SK-N-SH (cell line): ENCODE results near the gene ANKMY2. TPM values are rescaled to one million over a fixed set of nuclear protein-coding genes. Genes with fewer than 3 reads are reported as not detected.
"Not testable (repeated sequence)": the region's sequence is repeated elsewhere in the genome, so short reads cannot be mapped to it uniquely, and the experiment has no call there.

ENCODE experiments used
- CTCF ChIA-PET: fragments of 300-600, 350-600 bp; formaldehyde crosslinking; extraction: SDS; loops from one replicate; lab custom pipeline; 2021; lab: Yijun Ruan, JAX
- POLR2A ChIA-PET: fragments of 350-600 bp; sonication (Branson Sonifier 250); formaldehyde crosslinking; extraction: SDS; loops from one replicate; lab custom pipeline; 2020; ENCODE audit warnings: antibody characterized with exemption, inconsistent platforms; lab: Yijun Ruan, JAX
- DNase-seq: peaks from one replicate; pipeline ENCODE4 v3.0.0; 2012
- H2AFZ ChIP-seq: fragments of 200-600 bp; sonication (generic); 2 replicates; pipeline ENCODE4 v1.8.1; 2016; ENCODE audit warnings: antibody characterized with exemption, mild to moderate bottlenecking, low read depth
- H3F3A ChIP-seq: fragments of 200-600 bp; sonication (generic); replicated peaks from 2 replicates; pipeline ENCODE3; 2016; ENCODE audit warnings: antibody characterized with exemption, mild to moderate bottlenecking; ENCODE audit not compliant: insufficient read depth
- H3K27ac ChIP-seq, 2 experiments: fragments of 200-500 bp in 1 of 2; fragments of 200-600 bp in 1 of 2; sonication (Bioruptor generic) in 1 of 2; sonication (generic), shearing (Covaris generic) in 1 of 2; 2 replicates each; pipeline versions ENCODE4 v1.5.1 to v1.6.1; 2014 to 2016; ENCODE audit warnings: low read depth in 2 of 2, inconsistent platforms in 1 of 2, low read length in 1 of 2, mild to moderate bottlenecking in 1 of 2, mixed read lengths in 1 of 2
- H3K27me3 ChIP-seq: fragments of 200-600 bp; sonication (generic), shearing (Covaris generic); 2 replicates; pipeline ENCODE4 v1.6.1; 2016; ENCODE audit warnings: mixed run types; ENCODE audit not compliant: insufficient read depth
- H3K36me3 ChIP-seq, 2 experiments: fragments of 200-500 bp in 1 of 2; fragments of 200-600 bp in 1 of 2; sonication (Bioruptor generic) in 1 of 2; sonication (generic) in 1 of 2; replicated peaks in 1 of 2; 2 replicates each; pipeline versions ENCODE3 to v1.5.1; 2014 to 2016; ENCODE audit warnings: low read length in 1 of 2, mild to moderate bottlenecking in 1 of 2; ENCODE audit not compliant: insufficient read depth in 2 of 2, control insufficient read depth in 1 of 2
- H3K4me1 ChIP-seq, 2 experiments: fragments of 200-500 bp in 1 of 2; fragments of 200-600 bp in 1 of 2; sonication (Bioruptor generic) in 1 of 2; sonication (generic), shearing (Covaris generic) in 1 of 2; 2 replicates each; pipeline versions ENCODE4 v1.5.1 to v1.6.1; 2014 to 2016; ENCODE audit warnings: low read depth in 1 of 2, low read length in 1 of 2, mixed run types in 1 of 2; ENCODE audit not compliant: insufficient read depth in 2 of 2, control insufficient read depth in 1 of 2
- H3K4me2 ChIP-seq: fragments of 200-600 bp; sonication (generic), shearing (Covaris generic); 2 replicates; pipeline ENCODE4 v1.6.1; 2017; ENCODE audit warnings: mixed run types
- H3K4me3 ChIP-seq, 2 experiments: fragments of 200-500 bp in 1 of 2; fragments of 200-600 bp in 1 of 2; sonication (Bioruptor generic) in 1 of 2; sonication (generic), shearing (Covaris generic) in 1 of 2; 2 replicates each; pipeline versions ENCODE4 v1.5.1 to v1.8.1; 2014 to 2016; ENCODE audit warnings: low read depth in 2 of 2, inconsistent platforms in 1 of 2, low read length in 1 of 2, mild to moderate bottlenecking in 1 of 2, mixed read lengths in 1 of 2, moderate library complexity in 1 of 2
- H3K79me2 ChIP-seq: fragments of 200-600 bp; sonication (generic); 2 replicates; pipeline ENCODE4 v1.8.1; 2017; ENCODE audit warnings: mild to moderate bottlenecking; ENCODE audit not compliant: insufficient read depth
- H3K9ac ChIP-seq: fragments of 200-600 bp; sonication (generic); 2 replicates; pipeline ENCODE4 v1.6.1; 2017; ENCODE audit warnings: mixed run types
- H3K9me2 ChIP-seq: fragments of 200-600 bp; sonication (generic); 2 replicates; pipeline ENCODE4 v1.6.1; 2017; ENCODE audit warnings: mixed run types
- H3K9me3 ChIP-seq: fragments of 200-600 bp; sonication (generic); 2 replicates; pipeline ENCODE4 v1.6.1; 2017; ENCODE audit warnings: mixed run types, mild to moderate bottlenecking, moderate library complexity
- H4K20me1 ChIP-seq: fragments of 200-600 bp; sonication (generic); 2 replicates; pipeline ENCODE4 v1.6.1; 2017; ENCODE audit warnings: mild to moderate bottlenecking, mixed run types; ENCODE audit not compliant: insufficient read depth
- CHD2 ChIP-seq: fragments of 150-350 bp; IDR thresholded peaks from 2 replicates; pipeline ENCODE4 v1.6.1; 2018; ENCODE audit warnings: low read length; ENCODE audit not compliant: partially characterized antibody
- ELF1 ChIP-seq: IDR thresholded peaks from 2 replicates; pipeline ENCODE4 v1.4.0; 2012
- EP300 ChIP-seq, 2 experiments: IDR thresholded peaks; 2 replicates each; pipeline versions ENCODE4 v1.4.0 to v1.6.1; 2012; ENCODE audit warnings: borderline replicate concordance in 1 of 2, low read depth in 1 of 2, low read length in 1 of 2
- EZH2phosphoT487 ChIP-seq: fragments of 200-600 bp; sonication (generic); IDR thresholded peaks from 2 replicates; pipeline ENCODE4 v1.6.1; 2017; ENCODE audit warnings: low read depth, mixed run types, mild to moderate bottlenecking, antibody characterized with exemption, moderate library complexity, borderline replicate concordance
- FOXM1 ChIP-seq: IDR thresholded peaks from 2 replicates; pipeline ENCODE4 v1.4.0; 2012; ENCODE audit warnings: low read depth, mild to moderate bottlenecking
- GATA2 ChIP-seq: sonication (generic); formaldehyde crosslinking; IDR thresholded peaks from 2 replicates; pipeline ENCODE4 v1.5.0; 2020; ENCODE audit warnings: mild to moderate bottlenecking, missing genetic modification reagents
- JUND ChIP-seq: IDR thresholded peaks from 2 replicates; pipeline ENCODE4 v1.4.0; 2012
- NRF1 ChIP-seq: IDR thresholded peaks from 2 replicates; pipeline ENCODE4 v1.6.1; 2012; ENCODE audit warnings: low read depth, mild to moderate bottlenecking, low read length
- RXRA ChIP-seq: IDR thresholded peaks from 2 replicates; pipeline ENCODE4 v1.4.0; 2012; ENCODE audit warnings: low read depth, mild to moderate bottlenecking, borderline replicate concordance
- SMC3 ChIP-seq: IDR thresholded peaks from 2 replicates; pipeline ENCODE4 v1.6.1; 2012; ENCODE audit warnings: low read depth, low read length, improper control_type of control experiment
- TCF12 ChIP-seq: IDR thresholded peaks from 2 replicates; pipeline ENCODE4 v1.4.0; 2012
- WGBS: methylation state at CpG from one replicate; pipeline ENCODE4 v1.1.6; 2017; ENCODE audit warnings: low lambda C conversion rate; 5-methylcytosine and 5-hydroxymethylcytosine counted together
- polyA plus RNA-seq, 3 experiments: library from polyadenylated mRNA; depleted of rRNA; stranded (reverse); fragments of >200 nt; gene quantifications; 2 replicates each; pipeline ENCODE4 v1.2.3, GENCODE V29; 2012
- TF ChIP-seq, protein P1 (sequence below): fragments of 150-350 bp; IDR thresholded peaks from 2 replicates; pipeline ENCODE4 v1.6.1; 2017; ENCODE audit warnings: antibody characterized with exemption, low read length, low read depth, borderline replicate concordance
- TF ChIP-seq, protein P2 (sequence below): IDR thresholded peaks from 2 replicates; pipeline ENCODE4 v1.4.0; 2012; ENCODE audit warnings: low read depth, borderline replicate concordance

ANKMY2 gene
- polyA plus RNA-seq, 1 of the 3 experiments (the other 2 are of a cell fraction) = 15.8 TPM

DNA sequence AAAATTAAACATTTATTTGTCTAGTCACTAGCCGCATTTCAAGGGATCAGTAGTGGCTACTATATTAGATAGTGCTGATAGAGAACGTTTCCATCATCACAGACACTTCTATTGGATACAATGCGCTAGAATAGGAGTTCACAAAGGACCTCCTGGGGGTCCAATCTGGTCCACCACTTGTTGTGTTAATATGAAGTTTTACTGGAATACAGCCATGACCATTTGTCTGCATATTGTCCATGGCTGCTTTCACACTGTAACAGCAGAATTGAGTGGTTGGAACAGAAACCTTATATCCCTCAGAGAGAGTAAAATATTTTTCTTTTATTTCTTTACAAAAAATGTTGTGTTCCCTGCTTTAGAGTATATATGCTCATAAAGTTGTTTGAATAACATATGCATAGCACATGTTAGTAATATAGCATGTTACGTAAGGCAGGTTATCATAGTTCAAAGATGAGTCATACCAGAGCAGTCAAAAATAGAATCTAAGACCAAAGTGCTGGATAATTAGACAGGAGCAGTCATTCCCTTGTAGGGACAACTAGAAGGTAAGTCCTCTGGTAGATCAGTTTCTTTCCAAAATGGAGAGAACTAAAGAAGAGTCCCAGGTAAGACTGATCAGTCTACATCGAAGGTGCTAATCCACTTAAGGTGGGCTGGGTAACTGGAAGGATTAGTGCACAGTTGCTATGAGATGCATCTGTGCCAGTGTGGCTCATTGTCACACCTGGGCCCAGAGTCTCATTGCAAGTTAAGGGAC, 15.3 kb upstream of the ANKMY2 start (continued):
- TF ChIP-seq, protein P1, sequence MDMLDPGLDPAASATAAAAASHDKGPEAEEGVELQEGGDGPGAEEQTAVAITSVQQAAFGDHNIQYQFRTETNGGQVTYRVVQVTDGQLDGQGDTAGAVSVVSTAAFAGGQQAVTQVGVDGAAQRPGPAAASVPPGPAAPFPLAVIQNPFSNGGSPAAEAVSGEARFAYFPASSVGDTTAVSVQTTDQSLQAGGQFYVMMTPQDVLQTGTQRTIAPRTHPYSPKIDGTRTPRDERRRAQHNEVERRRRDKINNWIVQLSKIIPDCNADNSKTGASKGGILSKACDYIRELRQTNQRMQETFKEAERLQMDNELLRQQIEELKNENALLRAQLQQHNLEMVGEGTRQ = no peak
- TF ChIP-seq FOXM1 (no peak), EP300 (IDR thresholded peaks at IDR 0.05; ENCODE audit: borderline replicate concordance in 1 of 2, low read depth in 1 of 2, low read length in 1 of 2) (0 out of 4 replicates have a peak, but pooled peaks have one; percentile 11 to 20), EZH2phosphoT487 (no peak), NRF1 (no peak), SMC3 (no peak), ELF1 (no peak), GATA2 (no peak), JUND (peak; percentile 90), RXRA (no peak; the same call in 1 of the 2 replicates), TCF12 (peak; percentile 96), CHD2 (no peak)
- TF ChIP-seq, protein P2, sequence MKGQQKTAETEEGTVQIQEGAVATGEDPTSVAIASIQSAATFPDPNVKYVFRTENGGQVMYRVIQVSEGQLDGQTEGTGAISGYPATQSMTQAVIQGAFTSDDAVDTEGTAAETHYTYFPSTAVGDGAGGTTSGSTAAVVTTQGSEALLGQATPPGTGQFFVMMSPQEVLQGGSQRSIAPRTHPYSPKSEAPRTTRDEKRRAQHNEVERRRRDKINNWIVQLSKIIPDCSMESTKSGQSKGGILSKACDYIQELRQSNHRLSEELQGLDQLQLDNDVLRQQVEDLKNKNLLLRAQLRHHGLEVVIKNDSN = no peak

DNA sequence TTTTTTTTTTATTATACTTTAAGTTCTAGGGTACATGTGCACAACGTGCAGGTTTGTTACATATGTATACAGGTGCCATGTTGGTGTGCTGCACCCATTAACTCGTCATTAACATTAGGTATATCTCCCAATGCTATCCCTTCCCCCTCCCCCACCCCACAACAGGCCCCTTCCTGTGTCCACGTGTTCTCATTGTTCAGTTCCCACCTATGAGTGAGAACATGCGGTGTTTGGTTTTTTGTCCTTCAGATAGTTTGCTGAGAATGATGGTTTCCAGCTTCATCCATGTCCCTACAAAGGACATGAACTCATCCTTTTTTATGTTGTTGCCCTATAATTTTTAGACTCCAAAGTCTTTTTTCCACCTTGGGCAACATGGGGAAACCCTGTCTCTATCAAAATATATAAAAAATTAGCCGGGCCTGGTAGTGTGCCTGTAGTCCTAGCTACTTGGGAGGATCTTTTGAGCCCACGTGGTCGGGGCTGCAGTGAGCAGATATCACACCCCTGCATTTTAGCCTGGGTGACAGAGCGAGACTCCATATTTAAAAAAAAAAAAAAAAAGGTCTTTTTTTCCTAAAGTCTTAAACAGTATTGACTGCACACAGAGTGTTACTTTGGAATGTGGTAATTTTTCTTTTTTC, 14.4 kb upstream of the ANKMY2 start:
- H3K9me2 ChIP-seq, H4K20me1 ChIP-seq, H3K4me2 ChIP-seq, DNase-seq, POLR2A ChIA-PET, H2AFZ ChIP-seq, H3K27ac ChIP-seq, H3K27me3 ChIP-seq, H3K9ac ChIP-seq, H3K4me3 ChIP-seq, H3F3A ChIP-seq, H3K9me3 ChIP-seq: not testable (repeated sequence)
- CTCF ChIA-PET = interaction anchor here (0.9 kb wide), 1 partner anchor 12 kb away, joined by 3 read pairs; no protein-coding TSS in a partner anchor
- peaks cover 15% of the 10 kb centered on the region in 2 experiments; a peak in 3 of 4 replicates for H3K4me1 ChIP-seq
- WGBS = 88% methylated on average over 8 of the region's 8 CpGs
- peaks cover 0 to 13% of the 10 kb centered on the region in 2 experiments for H3K36me3 ChIP-seq
- H3K79me2 ChIP-seq = peaks cover 94% of the 10 kb centered on the region
